GM18517 (cell line): ENCODE results near the gene RNFT2.

Experiments
- ATAC-seq: cut with Tn5 transposase; IDR thresholded peaks from one replicate; pipeline ENCODE4 v1.9.1; 2021; ENCODE audit warnings: mild to moderate bottlenecking, moderate library complexity; ENCODE audit not compliant: unreplicated experiment

The RNFT2 gene

GRCh38 chr12:116821291-116821690 lies 83.2 kb downstream of the RNFT2 start:
- ATAC-seq: no peak

- ATAC-seq: no peak
Measured at GRCh38 chr12:116827432-116827831, 89.3 kb downstream of the RNFT2 start.

DNA sequence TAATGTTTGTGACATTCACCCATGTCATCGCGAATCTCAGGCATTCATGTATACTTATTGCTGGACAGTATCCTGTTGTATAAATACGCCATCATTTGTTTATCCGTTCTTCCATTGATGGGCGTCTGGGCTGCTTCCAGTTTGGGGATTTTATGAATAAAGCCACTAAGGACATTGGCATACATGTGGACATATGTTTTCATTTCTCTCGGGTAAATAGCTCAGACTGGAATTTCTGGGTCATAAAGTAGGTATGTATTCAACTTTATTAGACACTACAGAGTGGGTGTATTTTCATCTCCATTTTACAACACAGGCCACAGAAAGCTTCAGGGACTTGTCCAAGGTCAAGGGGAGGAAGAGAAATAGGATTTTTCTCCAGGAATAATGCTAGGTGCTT lies 94.2 kb downstream of the RNFT2 start:
- no peak for ATAC-seq

GRCh38 chr12:116833474-116833873 lies 95.4 kb downstream of the RNFT2 start:
- ATAC-seq: no peak

DNA sequence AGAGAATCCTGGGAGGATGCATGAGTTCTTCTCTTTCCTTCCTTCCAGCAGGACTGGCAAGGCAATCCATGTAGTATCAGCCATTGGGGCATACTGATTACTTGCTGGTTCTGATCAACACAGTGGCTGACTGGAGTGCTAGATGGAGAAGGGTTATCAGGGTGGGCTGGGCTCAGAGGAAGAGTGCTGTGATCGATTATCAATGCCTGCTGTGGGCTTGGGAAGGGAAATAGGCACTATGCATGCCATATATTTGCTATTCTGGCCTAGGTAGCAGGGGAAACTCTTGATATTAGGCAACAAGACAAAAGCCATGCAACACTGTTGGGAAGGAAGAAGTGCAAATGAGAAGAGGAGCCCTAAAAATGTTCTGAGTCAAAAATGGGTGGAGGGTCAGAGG lies 97.4 kb downstream of the RNFT2 start:
- ATAC-seq: no peak

GRCh38 chr12:116837097-116837496 lies 99.0 kb downstream of the RNFT2 start:
- no peak for ATAC-seq

DNA sequence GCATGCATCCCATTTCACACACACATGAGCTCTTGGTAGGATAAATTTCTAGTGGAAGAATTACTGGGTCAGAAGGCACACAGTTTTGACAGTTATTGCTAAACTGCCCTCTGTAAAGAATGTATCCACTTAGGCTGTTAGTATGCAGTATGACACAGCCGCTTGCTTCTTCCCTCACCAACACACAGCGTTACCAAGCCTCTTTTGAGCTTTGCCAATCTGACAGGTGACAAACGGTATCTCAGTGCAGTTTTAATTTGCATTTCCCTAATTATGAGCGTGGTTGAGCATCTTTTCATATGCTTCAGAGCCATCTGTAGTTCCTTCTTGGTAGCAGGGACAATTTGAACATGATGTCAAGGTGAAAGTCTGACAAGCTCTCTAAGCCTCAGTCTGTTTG lies 100.2 kb downstream of the RNFT2 start:
- ATAC-seq: no peak

GRCh38 chr12:116839287-116839830 lies 101.2 kb downstream of the RNFT2 start:
- ATAC-seq: no peak

- no peak for ATAC-seq
Measured at GRCh38 chr12:116843085-116843484, 105.0 kb downstream of the RNFT2 start.

GRCh38 chr12:116849216-116849615 lies 111.1 kb downstream of the RNFT2 start:
- ATAC-seq: no peak

DNA sequence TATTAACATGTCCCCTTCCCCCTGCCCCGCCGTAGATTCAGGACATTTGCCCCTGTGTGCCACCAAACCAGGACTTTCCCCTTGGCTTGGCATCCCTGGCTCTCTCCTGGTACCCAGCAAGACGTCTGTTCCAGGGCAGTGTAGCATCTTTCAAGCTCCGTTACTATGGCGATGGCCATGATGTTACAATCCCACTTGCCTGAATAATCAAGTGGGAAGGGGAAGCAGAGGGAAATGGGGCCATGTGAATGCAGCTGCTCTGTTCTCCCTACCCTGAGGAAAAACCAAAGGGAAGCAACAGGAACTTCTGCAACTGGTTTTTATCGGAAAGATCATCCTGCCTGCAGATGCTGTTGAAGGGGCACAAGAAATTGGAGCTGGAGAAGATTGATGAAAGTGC lies 114.2 kb downstream of the RNFT2 start:
- no peak for ATAC-seq

DNA sequence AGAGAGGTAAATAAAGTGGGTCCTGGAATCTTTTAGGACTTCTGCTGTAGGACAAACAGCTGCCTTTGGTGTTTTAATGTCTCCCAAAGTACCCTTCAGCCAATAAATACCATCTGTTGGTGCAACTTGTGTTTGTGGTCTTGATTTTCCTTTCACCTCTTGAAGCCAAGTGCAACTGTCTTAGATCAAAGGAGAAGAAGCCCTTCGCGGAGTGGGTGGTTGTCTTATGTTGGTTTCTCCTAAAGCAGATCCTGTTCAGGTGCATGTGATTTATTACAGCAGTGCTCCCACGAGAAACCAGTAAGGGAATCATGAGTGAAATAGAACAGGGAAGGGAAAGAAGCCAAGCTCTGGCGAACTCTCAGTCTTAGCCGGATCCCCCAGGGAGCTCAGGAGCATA lies 115.4 kb downstream of the RNFT2 start:
- no peak for ATAC-seq

DNA sequence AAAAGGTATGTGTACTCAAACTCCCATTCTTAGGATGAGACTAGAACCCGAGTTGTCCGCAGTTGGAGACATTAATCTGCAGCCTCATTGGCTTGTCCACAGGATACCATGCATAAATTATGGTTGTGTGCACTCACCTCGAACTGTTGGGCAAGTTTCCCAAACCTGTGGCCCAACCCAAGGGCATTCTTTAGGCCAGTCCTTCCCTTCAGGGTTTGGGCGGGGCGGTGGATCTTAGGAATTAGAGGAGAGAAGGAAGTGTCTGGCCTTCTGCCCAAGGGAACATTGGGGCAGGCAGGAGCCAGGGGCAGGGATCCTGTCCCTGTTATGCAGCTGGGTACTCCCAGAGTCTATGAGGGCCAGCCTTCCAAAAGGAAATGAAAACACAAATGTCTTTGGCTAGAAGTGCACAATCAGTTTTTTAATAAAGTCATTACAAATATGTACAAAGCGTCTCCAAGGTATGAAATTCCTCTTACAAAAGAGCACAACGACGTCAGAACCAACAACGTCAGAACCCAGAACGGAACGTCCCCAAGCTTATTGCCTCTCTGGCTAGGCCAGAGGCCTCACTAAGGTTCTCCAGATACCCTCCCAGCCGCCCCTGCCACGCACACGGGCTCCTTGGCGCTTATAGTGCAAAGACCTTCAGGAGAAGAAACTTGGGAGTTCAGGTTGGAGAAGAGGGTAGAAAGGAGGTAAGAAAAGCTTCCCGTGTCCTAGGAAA lies 117.8 kb downstream of the RNFT2 start:
- no peak for ATAC-seq

- no peak for ATAC-seq
Measured at GRCh38 chr12:116856729-116857128, 118.6 kb downstream of the RNFT2 start.

DNA sequence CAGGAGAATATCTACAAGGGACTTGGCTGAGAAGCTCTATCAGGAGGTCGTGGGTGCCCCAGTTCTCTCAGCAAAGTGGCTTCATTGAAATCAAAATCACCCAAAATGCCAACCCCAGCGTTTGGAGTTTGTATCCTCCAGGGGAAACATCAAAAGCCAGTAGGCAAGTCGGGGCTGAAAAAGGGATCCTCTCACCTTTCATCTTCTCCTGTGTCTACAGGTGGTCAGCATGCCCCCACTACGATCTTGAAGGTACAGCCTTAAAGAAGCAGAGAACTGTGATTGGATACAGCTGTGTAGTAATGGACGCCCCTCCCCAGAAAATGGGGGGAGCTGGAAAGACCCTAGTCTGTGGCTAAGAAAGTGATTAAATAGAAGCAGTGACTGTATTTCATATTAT lies 121.0 kb downstream of the RNFT2 start:
- no peak for ATAC-seq

DNA sequence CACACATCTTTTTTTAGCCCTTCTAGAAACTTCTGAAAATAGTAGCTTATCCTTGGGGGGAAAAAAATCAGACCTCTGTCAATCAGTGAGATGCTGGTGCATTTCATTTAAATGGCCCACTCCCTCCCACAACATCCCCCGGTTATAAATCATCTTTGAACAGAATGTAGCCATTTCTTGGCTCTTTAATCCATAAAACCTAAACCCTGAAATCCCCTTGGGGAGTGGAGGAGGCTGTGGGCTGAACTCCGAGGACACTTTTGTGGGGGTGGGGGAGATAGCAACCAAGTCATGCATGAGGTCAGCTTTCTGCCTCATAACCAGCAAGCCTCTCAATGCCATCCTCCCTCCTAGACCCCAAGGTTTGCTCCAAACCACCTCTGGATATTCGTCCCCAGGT lies 122.1 kb downstream of the RNFT2 start:
- no peak for ATAC-seq

DNA sequence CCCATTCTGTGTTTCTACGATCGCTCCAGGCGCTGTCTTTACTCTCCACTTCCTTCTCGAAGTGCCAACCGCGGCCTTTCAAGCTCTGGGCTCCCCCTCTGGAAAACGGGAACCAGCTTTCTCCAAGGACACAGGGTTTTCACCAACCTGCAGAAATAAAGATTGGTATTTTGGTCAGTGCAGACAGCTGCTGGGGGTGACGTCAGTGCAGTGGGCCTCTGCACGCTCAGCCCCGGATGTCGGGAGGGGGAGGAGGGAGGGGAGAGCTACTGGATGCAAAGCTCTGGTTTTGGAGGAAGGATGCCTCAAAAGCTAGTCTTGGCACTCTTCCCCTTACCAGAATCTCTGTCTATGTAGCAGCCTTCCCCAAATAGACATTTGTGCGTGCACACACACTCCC lies 123.2 kb downstream of the RNFT2 start:
- no peak for ATAC-seq

DNA sequence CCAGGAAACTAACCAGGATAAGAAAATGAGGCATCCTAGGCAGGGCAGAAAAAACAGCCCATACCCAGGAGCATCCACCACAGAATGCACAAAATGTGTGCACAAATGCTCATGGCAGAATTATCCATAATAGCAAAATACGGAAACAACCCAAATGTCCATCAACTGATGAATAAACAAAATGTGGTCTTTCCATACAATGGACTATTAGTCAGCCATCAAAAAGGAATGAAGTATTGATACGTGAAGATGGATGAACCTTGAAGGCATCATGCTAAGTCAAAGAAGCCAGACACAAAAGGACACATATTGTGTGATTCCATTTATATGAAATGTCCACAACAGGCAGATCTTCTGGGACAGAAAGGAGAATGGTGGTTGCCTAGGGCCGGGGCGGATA lies 124.1 kb downstream of the RNFT2 start:
- ATAC-seq: no peak

GRCh38 chr12:116863275-116863767 lies 125.2 kb downstream of the RNFT2 start:
- no peak for ATAC-seq

GRCh38 chr12:116864371-116865160 lies 126.5 kb downstream of the RNFT2 start:
- ATAC-seq: no peak

DNA sequence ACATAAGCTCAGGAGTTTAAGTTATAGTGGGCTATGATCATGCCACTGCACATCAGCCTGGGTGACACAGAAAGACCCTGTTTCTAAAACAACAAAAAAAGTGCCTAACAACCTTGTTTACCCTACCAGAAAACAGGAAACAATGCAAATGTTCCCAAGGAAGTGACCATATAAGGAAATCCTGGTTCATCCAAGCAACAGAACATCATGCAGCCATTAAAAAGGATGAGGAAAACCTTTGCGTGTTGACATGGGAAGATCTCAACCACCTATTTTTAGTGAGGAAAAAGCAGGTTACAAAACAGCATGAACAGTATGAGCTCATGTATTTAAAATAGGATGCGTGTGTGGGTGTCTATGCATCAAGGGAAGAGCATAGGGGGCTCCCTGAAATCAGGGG lies 129.4 kb downstream of the RNFT2 start:
- ATAC-seq: no peak

GRCh38 chr12:116870306-116870705 lies 132.2 kb downstream of the RNFT2 start:
- no peak for ATAC-seq
